HUDEP-2 (cell line): ENCODE data around the gene SLC30A9.

Experiments used
- DNase-seq, 76 experiments: peaks; one replicate each; lab custom pipeline; 2025; ENCODE audit not compliant: unreplicated experiment in 76 of 76; lab: John Stamatoyannopoulos, UW

The SLC30A9 gene

GRCh38 chr4:41998019-41998418 lies 7.7 kb downstream of the SLC30A9 start:
- DNase-seq: no peak

- DNase-seq: no peak
These were observed 9.0 kb downstream of the SLC30A9 start for GRCh38 chr4:41999321-41999720.

GRCh38 chr4:42008011-42008786 lies 17.9 kb downstream of the SLC30A9 start:
- no peak for DNase-seq

GRCh38 chr4:42015438-42015837 lies 25.1 kb downstream of the SLC30A9 start:
- no peak for DNase-seq

- peak in 2 of 76 experiments; percentile 2 to 3 for DNase-seq
These were observed 28.1 kb downstream of the SLC30A9 start for GRCh38 chr4:42018451-42018850.

GRCh38 chr4:42048394-42048793 lies 58.1 kb downstream of the SLC30A9 start:
- no peak for DNase-seq

- no peak for DNase-seq
These were observed 60.4 kb downstream of the SLC30A9 start for GRCh38 chr4:42050516-42051249.

GRCh38 chr4:42066402-42066801 lies 76.1 kb downstream of the SLC30A9 start:
- DNase-seq: no peak

GRCh38 chr4:42067264-42067663 lies 76.9 kb downstream of the SLC30A9 start:
- no peak for DNase-seq

- no peak for DNase-seq
These were observed 80.1 kb downstream of the SLC30A9 start for GRCh38 chr4:42070463-42070862.

- no peak for DNase-seq
These were observed 84.0 kb downstream of the SLC30A9 start for GRCh38 chr4:42074294-42074693.

GRCh38 chr4:42078184-42078801 lies 88.0 kb downstream of the SLC30A9 start:
- no peak for DNase-seq

- no peak for DNase-seq
These were observed 90.0 kb downstream of the SLC30A9 start for GRCh38 chr4:42080306-42080705.

GRCh38 chr4:42083816-42084215 lies 93.5 kb downstream of the SLC30A9 start:
- DNase-seq: no peak

GRCh38 chr4:42088386-42088785 lies 98.1 kb downstream of the SLC30A9 start:
- no peak for DNase-seq

- DNase-seq: no peak
These were observed 111.2 kb downstream of the SLC30A9 start for GRCh38 chr4:42101446-42101975.

- DNase-seq: no peak
These were observed 114.2 kb downstream of the SLC30A9 start for GRCh38 chr4:42104521-42104920.

- no peak for DNase-seq
These were observed 122.5 kb downstream of the SLC30A9 start for GRCh38 chr4:42112846-42113245.

- no peak for DNase-seq
These were observed 129.6 kb downstream of the SLC30A9 start for GRCh38 chr4:42119886-42120285.

GRCh38 chr4:42122237-42122636 lies 131.9 kb downstream of the SLC30A9 start:
- DNase-seq: no peak

- DNase-seq: no peak
These were observed 132.8 kb downstream of the SLC30A9 start for GRCh38 chr4:42123071-42123644.
